ENCODE data around the gene ARAP1. TPM values are rescaled to one million over a fixed set of nuclear protein-coding genes. Genes with fewer than 3 reads are reported as not detected.

The ARAP1 gene
- total RNA-seq, 1 experiment from 2014 or later: 151 TPM

DNA sequence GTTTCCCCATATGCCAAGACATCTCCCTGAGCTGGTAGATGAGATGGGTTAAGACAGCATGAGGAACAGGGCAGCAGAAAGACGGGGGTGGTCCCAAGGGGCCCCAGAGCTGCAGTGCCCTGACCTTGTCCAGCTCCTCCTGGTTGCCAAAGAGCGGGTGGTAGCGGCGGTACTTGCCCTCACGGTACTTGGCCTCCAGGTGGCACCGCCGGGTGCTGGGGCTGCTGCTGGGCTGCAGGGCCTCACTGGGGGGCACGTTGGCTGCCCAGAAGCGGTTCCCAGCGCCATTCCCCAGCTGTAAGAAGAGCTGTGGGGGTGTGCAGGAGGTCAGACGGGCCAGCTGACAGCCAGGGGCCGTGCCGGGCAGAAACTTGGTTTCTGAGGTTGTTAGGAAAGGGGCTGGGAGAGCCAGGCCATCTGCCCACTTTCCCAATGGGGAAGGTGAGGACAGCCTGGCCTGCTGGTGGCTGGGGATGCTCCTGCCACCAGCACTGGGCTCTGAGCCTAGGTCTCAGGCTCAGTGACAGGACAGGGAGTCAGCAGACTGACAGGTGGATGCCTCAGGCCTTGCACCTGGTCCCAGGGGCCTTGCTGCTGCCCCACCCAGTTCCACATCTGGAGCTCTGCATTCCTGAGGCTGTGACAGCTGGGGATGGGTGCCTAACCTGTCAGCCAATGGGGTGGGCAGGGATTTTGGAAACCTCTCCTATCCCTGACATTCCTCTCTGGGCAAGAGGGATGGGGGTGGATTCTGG lies 48.0 kb downstream of the ARAP1 start:
- Histone ChIP-seq H3K4me1 (replicated peaks; ENCODE audit: insufficient read depth) (no peaks in the 10 kb centered on the region), H4K20me1 (ENCODE audit: insufficient read depth) (peaks cover 9% of the 10 kb centered on the region), H3K79me2 (ENCODE audit: low read depth) (no peaks in the 10 kb centered on the region), H3K9me2 (ENCODE audit: insufficient read depth) (no peaks in the 10 kb centered on the region), H2AFZ (no peak overlapping the region), H3K4me3 (no peak overlapping the region), H3K27me3 (ENCODE audit: insufficient read depth, low read depth) (no peaks in the 10 kb centered on the region), H3K36me3 (ENCODE audit: low read depth) (peaks cover 25% of the 10 kb centered on the region; the same call in 1 of the 2 replicates), H3K27ac (no peak overlapping the region), H3F3A (ENCODE audit: insufficient read depth, low read depth) (peaks cover 9% of the 10 kb centered on the region), H3K9me3 (ENCODE audit: insufficient read depth, low read depth) (no peaks in the 10 kb centered on the region), H3K4me2 (no peak overlapping the region)
- ChIA-PET POLR2A (ENCODE audit: unreplicated experiment) (no interaction called here), CTCF (interaction anchor here (0.6 kb wide), 1 partner anchor 473 kb away, joined by 5 read pairs; no protein-coding TSS in a partner anchor)
- no peak for DNase-seq
- intact Hi-C loops (cut with micrococcal nuclease; ENCODE audit: unreplicated experiment): no loop called here
- TF ChIP-seq, protein P1, sequence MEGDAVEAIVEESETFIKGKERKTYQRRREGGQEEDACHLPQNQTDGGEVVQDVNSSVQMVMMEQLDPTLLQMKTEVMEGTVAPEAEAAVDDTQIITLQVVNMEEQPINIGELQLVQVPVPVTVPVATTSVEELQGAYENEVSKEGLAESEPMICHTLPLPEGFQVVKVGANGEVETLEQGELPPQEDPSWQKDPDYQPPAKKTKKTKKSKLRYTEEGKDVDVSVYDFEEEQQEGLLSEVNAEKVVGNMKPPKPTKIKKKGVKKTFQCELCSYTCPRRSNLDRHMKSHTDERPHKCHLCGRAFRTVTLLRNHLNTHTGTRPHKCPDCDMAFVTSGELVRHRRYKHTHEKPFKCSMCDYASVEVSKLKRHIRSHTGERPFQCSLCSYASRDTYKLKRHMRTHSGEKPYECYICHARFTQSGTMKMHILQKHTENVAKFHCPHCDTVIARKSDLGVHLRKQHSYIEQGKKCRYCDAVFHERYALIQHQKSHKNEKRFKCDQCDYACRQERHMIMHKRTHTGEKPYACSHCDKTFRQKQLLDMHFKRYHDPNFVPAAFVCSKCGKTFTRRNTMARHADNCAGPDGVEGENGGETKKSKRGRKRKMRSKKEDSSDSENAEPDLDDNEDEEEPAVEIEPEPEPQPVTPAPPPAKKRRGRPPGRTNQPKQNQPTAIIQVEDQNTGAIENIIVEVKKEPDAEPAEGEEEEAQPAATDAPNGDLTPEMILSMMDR (conservative IDR thresholded peaks at IDR 0.05): no peak; the same call in 1 of the 2 replicates
- no peak for TF ChIP-seq EZH2 (IDR thresholded peaks at IDR 0.05; ENCODE audit: low read depth)
- no TSS peak for BruUV-seq (replicated peaks)

- Histone ChIP-seq H3K27ac (no peak overlapping the region), H3K4me1 (replicated peaks; ENCODE audit: insufficient read depth) (no peaks in the 10 kb centered on the region), H2AFZ (no peak overlapping the region), H3F3A (ENCODE audit: insufficient read depth, low read depth) (peaks cover 9% of the 10 kb centered on the region), H3K36me3 (ENCODE audit: low read depth) (peaks cover 25% of the 10 kb centered on the region; the same call in 1 of the 2 replicates), H4K20me1 (ENCODE audit: insufficient read depth) (peaks cover 8% of the 10 kb centered on the region), H3K9me2 (ENCODE audit: insufficient read depth) (no peaks in the 10 kb centered on the region), H3K9me3 (ENCODE audit: insufficient read depth, low read depth) (no peaks in the 10 kb centered on the region), H3K79me2 (ENCODE audit: low read depth) (no peaks in the 10 kb centered on the region), H3K4me2 (no peak overlapping the region), H3K4me3 (no peak overlapping the region), H3K27me3 (ENCODE audit: insufficient read depth, low read depth) (no peaks in the 10 kb centered on the region)
- DNase-seq: no peak
- BruUV-seq (replicated peaks): no TSS peak
- no peak for TF ChIP-seq EZH2 (IDR thresholded peaks at IDR 0.05; ENCODE audit: low read depth)
- TF ChIP-seq, protein P1 (conservative IDR thresholded peaks at IDR 0.05): no peak
- CTCF ChIA-PET: no interaction called here
- POLR2A ChIA-PET (ENCODE audit: unreplicated experiment): interaction anchor here (0.6 kb wide), 1 partner anchor 486 kb away, joined by 7 read pairs; no protein-coding TSS in a partner anchor
- intact Hi-C loops (cut with micrococcal nuclease; ENCODE audit: unreplicated experiment): no loop called here
These were observed 48.8 kb downstream of the ARAP1 start for GRCh38 chr11:72703267-72704008.

DNA sequence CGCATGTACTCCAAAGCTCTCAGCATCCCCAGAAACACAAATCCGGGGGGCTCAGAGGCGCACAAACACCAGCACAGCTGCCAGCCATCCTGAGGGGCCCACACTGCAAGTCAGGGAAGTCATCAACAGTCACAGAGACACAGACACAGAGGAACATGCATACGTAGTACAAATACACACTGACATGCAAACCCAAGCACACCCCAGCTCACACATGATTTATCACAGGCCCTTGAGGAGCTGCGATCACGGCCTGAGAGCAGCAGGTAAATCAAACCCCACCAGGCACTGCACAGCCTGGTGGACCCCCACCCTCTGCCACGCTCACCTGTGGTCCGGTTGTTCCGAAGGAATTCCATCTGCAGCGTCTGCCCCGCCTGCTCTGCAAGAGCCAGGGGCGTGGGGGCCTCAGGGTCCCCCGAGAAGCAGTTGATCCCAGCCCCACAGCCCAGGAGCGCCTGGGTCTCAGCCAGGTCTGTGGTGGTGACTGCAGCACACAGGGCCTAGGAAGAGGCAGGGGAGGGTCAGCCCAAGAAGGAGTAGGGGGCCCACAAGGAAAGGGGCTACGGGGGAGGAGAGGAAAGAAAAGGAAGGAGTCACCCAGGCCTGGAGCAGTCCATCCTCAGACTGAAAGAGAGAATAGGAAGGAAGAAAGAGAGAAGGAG lies 49.5 kb downstream of the ARAP1 start:
- POLR2A ChIA-PET (ENCODE audit: unreplicated experiment): interaction anchor here (0.7 kb wide), 1 partner anchor 168 kb away, joined by 5 read pairs; no protein-coding TSS in a partner anchor
- Histone ChIP-seq H2AFZ (no peak overlapping the region), H3K4me3 (no peak overlapping the region), H3K36me3 (ENCODE audit: low read depth) (peaks cover 25% of the 10 kb centered on the region; the same call in 1 of the 2 replicates), H3K27me3 (ENCODE audit: insufficient read depth, low read depth) (no peaks in the 10 kb centered on the region), H3K9me3 (ENCODE audit: insufficient read depth, low read depth) (no peaks in the 10 kb centered on the region), H3K9me2 (ENCODE audit: insufficient read depth) (no peaks in the 10 kb centered on the region), H3K4me1 (replicated peaks; ENCODE audit: insufficient read depth) (no peaks in the 10 kb centered on the region), H4K20me1 (ENCODE audit: insufficient read depth) (peaks cover 8% of the 10 kb centered on the region), H3K4me2 (no peak overlapping the region), H3K79me2 (ENCODE audit: low read depth) (no peaks in the 10 kb centered on the region), H3K27ac (no peak overlapping the region), H3F3A (ENCODE audit: insufficient read depth, low read depth) (peaks cover 9% of the 10 kb centered on the region)
- DNase-seq: no peak
- no TSS peak for BruUV-seq (replicated peaks)
- CTCF ChIA-PET: interaction anchor here (0.6 to 0.7 kb wide), 3 partner anchors 15 to 668 kb away, joined by 3 to 9 read pairs (median 8); no protein-coding TSS in a partner anchor
- intact Hi-C loops (cut with micrococcal nuclease; ENCODE audit: unreplicated experiment): no loop called here
- TF ChIP-seq, protein P1 (conservative IDR thresholded peaks at IDR 0.05): no peak
- no peak for TF ChIP-seq EZH2 (IDR thresholded peaks at IDR 0.05; ENCODE audit: low read depth)
